H9 (cell line): Measurements from ENCODE around the gene URI1. TPM values are rescaled to one million over a fixed set of nuclear protein-coding genes. Genes with fewer than 3 reads are reported as not detected.

ENCODE experiments used
- DNase-seq: peaks from one replicate; pipeline ENCODE4 v3.0.0-alpha.2; 2017
- H2AFZ ChIP-seq: one replicate; pipeline ENCODE4 v1.6.1; 2013; ENCODE audit warnings: mild to moderate bottlenecking, low read length, control low read depth, moderate library complexity
- H2AK5ac ChIP-seq: 2 replicates; pipeline ENCODE4 v1.6.1; 2013; ENCODE audit warnings: low read length, control low read depth, mixed read lengths; ENCODE audit not compliant: insufficient read length
- H2BK120ac ChIP-seq: one replicate; pipeline ENCODE4 v1.6.1; 2013; ENCODE audit warnings: low read depth, mild to moderate bottlenecking, low read length, control low read depth, inconsistent platforms; ENCODE audit not compliant: poor library complexity, severe bottlenecking
- H2BK12ac ChIP-seq: 2 replicates; pipeline ENCODE4 v1.6.1; 2013; ENCODE audit warnings: low read length, control low read depth, mixed read lengths, low read depth; ENCODE audit not compliant: insufficient read length
- H2BK15ac ChIP-seq: 2 replicates; pipeline ENCODE4 v1.6.1; 2013; ENCODE audit warnings: low read depth, low read length, control low read depth
- H2BK20ac ChIP-seq: one replicate; pipeline ENCODE4 v1.6.1; 2013; ENCODE audit warnings: low read depth, mild to moderate bottlenecking, low read length, control low read depth, inconsistent platforms; ENCODE audit not compliant: poor library complexity, severe bottlenecking
- H2BK5ac ChIP-seq: 2 replicates; pipeline ENCODE4 v1.6.1; 2013; ENCODE audit warnings: low read length, control low read depth, mixed read lengths; ENCODE audit not compliant: insufficient read length
- H3K14ac ChIP-seq: 2 replicates; pipeline ENCODE4 v1.6.1; 2013; ENCODE audit warnings: low read length, control low read depth; ENCODE audit not compliant: insufficient read depth
- H3K18ac ChIP-seq: 2 replicates; pipeline ENCODE4 v1.6.1; 2013; ENCODE audit warnings: low read depth, mild to moderate bottlenecking, mixed read lengths, low read length, control low read depth; ENCODE audit not compliant: insufficient read length
- H3K23ac ChIP-seq: 2 replicates; pipeline ENCODE4 v1.6.1; 2013; ENCODE audit warnings: low read length, control low read depth, mixed read lengths, low read depth; ENCODE audit not compliant: insufficient read length
- H3K23me2 ChIP-seq: 2 replicates; pipeline ENCODE4 v1.6.1; 2013; ENCODE audit warnings: low read depth, mild to moderate bottlenecking, mixed read lengths, low read length, control low read depth; ENCODE audit not compliant: insufficient read length, poor library complexity, severe bottlenecking
- H3K27ac ChIP-seq: 2 replicates; pipeline ENCODE4 v1.5.1; 2013; ENCODE audit warnings: low read length, control low read depth, mixed read lengths, low read depth; ENCODE audit not compliant: insufficient read length
- H3K27me3 ChIP-seq: 2 replicates; pipeline ENCODE4 v1.6.1; 2013; ENCODE audit warnings: low read length, control low read depth, inconsistent platforms; ENCODE audit not compliant: insufficient read depth
- H3K4ac ChIP-seq: 2 replicates; pipeline ENCODE4 v1.6.1; 2013; ENCODE audit warnings: low read depth, mild to moderate bottlenecking, control low read depth, inconsistent platforms, low read length, moderate library complexity
- H3K4me1 ChIP-seq: 2 replicates; pipeline ENCODE4 v1.6.1; 2013; ENCODE audit warnings: low read length, control low read depth, inconsistent platforms; ENCODE audit not compliant: insufficient read depth
- H3K4me2 ChIP-seq: 2 replicates; pipeline ENCODE4 v1.6.1; 2013; ENCODE audit warnings: low read length, control low read depth, mixed read lengths; ENCODE audit not compliant: insufficient read length, insufficient read depth
- H3K56ac ChIP-seq: 2 replicates; pipeline ENCODE4 v1.6.1; 2013; ENCODE audit warnings: low read depth, mild to moderate bottlenecking, mixed read lengths, low read length, control low read depth; ENCODE audit not compliant: insufficient read length
- H3K79me1 ChIP-seq: 2 replicates; pipeline ENCODE4 v1.6.1; 2013; ENCODE audit warnings: low read depth, mild to moderate bottlenecking, moderate library complexity, low read length, control low read depth, inconsistent platforms; ENCODE audit not compliant: insufficient read depth, poor library complexity, severe bottlenecking
- H3K79me2 ChIP-seq: 2 replicates; pipeline ENCODE4 v1.6.1; 2013; ENCODE audit warnings: low read length, control low read depth, inconsistent platforms; ENCODE audit not compliant: insufficient read depth
- H3K9ac ChIP-seq: 2 replicates; pipeline ENCODE4 v1.6.1; 2013; ENCODE audit warnings: low read length, control low read depth, mixed read lengths; ENCODE audit not compliant: insufficient read length; ENCODE audit errors: extremely low read depth
- H3K9me3 ChIP-seq: one replicate; pipeline ENCODE4 v1.6.1; 2013; ENCODE audit warnings: low read depth, low read length, inconsistent platforms; ENCODE audit not compliant: control insufficient read depth
- H3T11ph ChIP-seq: one replicate; pipeline ENCODE4 v1.6.1; 2013; ENCODE audit warnings: mild to moderate bottlenecking, low read length, control low read depth, inconsistent platforms
- H4K20me1 ChIP-seq: one replicate; pipeline ENCODE4 v1.6.1; 2013; ENCODE audit not compliant: control insufficient read depth, insufficient read length, insufficient read depth
- H4K5ac ChIP-seq: 2 replicates; pipeline ENCODE4 v1.6.1; 2013; ENCODE audit warnings: low read depth, mild to moderate bottlenecking, mixed read lengths, low read length, control low read depth; ENCODE audit not compliant: insufficient read length
- H4K8ac ChIP-seq: replicated peaks from 2 replicates; pipeline ENCODE4 v1.6.1; 2013; ENCODE audit warnings: low read length, control low read depth, mixed read lengths, low read depth; ENCODE audit not compliant: insufficient read length
- H4K91ac ChIP-seq: 2 replicates; pipeline ENCODE4 v1.6.1; 2013; ENCODE audit warnings: low read depth, mild to moderate bottlenecking, moderate library complexity, mixed read lengths, low read length, control low read depth; ENCODE audit not compliant: insufficient read length
- H3K27ac Mint-ChIP-seq, 3 experiments: 2 replicates in 2 of 3; 3 replicates in 1 of 3; pipeline ENCODE4 v1.8.0; 2020 to 2021; ENCODE audit warnings: mixed read lengths in 3 of 3, mild to moderate bottlenecking in 1 of 3, moderate library complexity in 1 of 3
- H3K27me3 Mint-ChIP-seq: 2 replicates; pipeline ENCODE4 v1.8.0; 2021; ENCODE audit warnings: low read depth, mild to moderate bottlenecking, moderate library complexity, mixed read lengths
- H3K36me3 Mint-ChIP-seq, 3 experiments: 2 replicates in 2 of 3; 3 replicates in 1 of 3; pipeline ENCODE4 v1.8.0; 2020 to 2021; ENCODE audit warnings: low read depth in 3 of 3, mixed read lengths in 3 of 3; ENCODE audit not compliant: insufficient read depth in 1 of 3
- H3K4me1 Mint-ChIP-seq, 2 experiments: 2 replicates each; pipeline ENCODE4 v1.8.0; 2020; ENCODE audit warnings: mixed read lengths in 2 of 2
- H3K4me3 Mint-ChIP-seq, 2 experiments: 2 replicates in 1 of 2; 3 replicates in 1 of 2; pipeline ENCODE4 v1.8.0; 2020 to 2021; ENCODE audit warnings: mild to moderate bottlenecking in 2 of 2, mixed read lengths in 2 of 2, moderate library complexity in 1 of 2
- H3K9me3 Mint-ChIP-seq, 2 experiments: 2 replicates in 1 of 2; 3 replicates in 1 of 2; pipeline ENCODE4 v1.8.0; 2020; ENCODE audit warnings: mild to moderate bottlenecking in 2 of 2, mixed read lengths in 2 of 2, moderate library complexity in 1 of 2
- CTCF ChIP-seq: fragments of 200-600 bp; sonication (generic); conservative IDR thresholded peaks from 3 replicates; pipeline ENCODE4 v1.8.0; 2021; ENCODE audit warnings: antibody characterized with exemption, mild to moderate bottlenecking
- WGBS: extraction: QIAGEN DNeasy Blood & Tissue Kit; methylation state at CpG from one replicate; pipeline ENCODE4 v1.1.7; 2013; ENCODE audit warnings: missing lambda C conversion rate, low lambda C conversion rate, mixed read lengths; ENCODE audit not compliant: insufficient read length; ENCODE audit errors: extremely low coverage; 5-methylcytosine and 5-hydroxymethylcytosine counted together
- total RNA-seq: library from RNA; stranded (reverse); gene quantifications from 2 replicates; pipeline ENCODE4 v1.2.1, GENCODE V29; 2021

The URI1 gene
- total RNA-seq, 1 experiment from 2014 or later, result 54.3 TPM

- Mint-ChIP-seq H3K4me1 (peaks cover 0 to 2% of the 10 kb centered on the region in 2 experiments; a peak in 1 of 4 replicates), H3K4me3 (no peak overlapping the region), H3K36me3 (no peaks in the 10 kb centered on the region), H3K9me3 (peaks cover 0 to 2% of the 10 kb centered on the region in 2 experiments; a peak in 1 of 5 replicates), H3K27ac (peak overlapping the region in 1 of 3 experiments; percentile 86; a peak in 1 of 7 replicates), H3K27me3 (peaks cover 4% of the 10 kb centered on the region)
- Histone ChIP-seq H3K14ac (no peak overlapping the region), H2BK120ac (no peak overlapping the region), H2BK5ac (no peak overlapping the region), H3K27ac (no peak overlapping the region), H2BK15ac (no peak overlapping the region), H3K9me3 (no peaks in the 10 kb centered on the region), H3K79me2 (no peaks in the 10 kb centered on the region), H2AK5ac (no peak overlapping the region), H4K20me1 (no peaks in the 10 kb centered on the region), H2AFZ (no peak overlapping the region), H2BK12ac (no peak overlapping the region), H3T11ph (no peak overlapping the region), H4K91ac (no peak overlapping the region), H3K18ac (no peak overlapping the region), H2BK20ac (no peak overlapping the region), H3K23me2 (no peaks in the 10 kb centered on the region), H3K4me2 (no peak overlapping the region), H3K9ac (no peak overlapping the region), H3K23ac (no peak overlapping the region), H4K5ac (no peak overlapping the region), H3K4me1 (no peaks in the 10 kb centered on the region), H4K8ac (no peak overlapping the region), H3K79me1 (no peaks in the 10 kb centered on the region), H3K27me3 (no peaks in the 10 kb centered on the region), H3K4ac (no peak overlapping the region), H3K56ac (no peak overlapping the region)
- no peak for TF ChIP-seq CTCF
- no peak for DNase-seq
- no CpG with 5 or more reads among the region's 2 CpGs for WGBS
These were observed 112.2 kb downstream of the URI1 start for GRCh38 chr19:30054210-30054609.
